Effector CD4-positive, alpha-beta T cell (primary cell): ENCODE results near the gene MARCHF10.
"Not testable (repeated sequence)": the region's sequence is repeated elsewhere in the genome, so short reads cannot be mapped to it uniquely, and the experiment has no call there.

Source experiments
- DNase-seq: peaks from one replicate; pipeline ENCODE4 v3.0.0-alpha.2; 2020

Gene MARCHF10

GRCh38 chr17:62787366-62787765 is 20.7 kb downstream of the MARCHF10 start:
- no peak for DNase-seq

- no peak for DNase-seq
Measured at GRCh38 chr17:62786646-62787045, 21.5 kb downstream of the MARCHF10 start.

GRCh38 chr17:62785983-62786382 is 22.1 kb downstream of the MARCHF10 start:
- not testable (repeated sequence) for DNase-seq

- DNase-seq = no peak
Measured at GRCh38 chr17:62782730-62783270, 25.3 kb downstream of the MARCHF10 start.

- DNase-seq = no peak
Measured at GRCh38 chr17:62781831-62782251, 26.3 kb downstream of the MARCHF10 start.

- DNase-seq = no peak
Measured at GRCh38 chr17:62781356-62781755, 26.8 kb downstream of the MARCHF10 start.

GRCh38 chr17:62780951-62781350 is 27.2 kb downstream of the MARCHF10 start:
- DNase-seq = no peak

- DNase-seq = no peak
Measured at GRCh38 chr17:62780269-62780668, 27.8 kb downstream of the MARCHF10 start.

GRCh38 chr17:62778990-62779681 is 29.0 kb downstream of the MARCHF10 start:
- DNase-seq = no peak

- no peak for DNase-seq
Measured at GRCh38 chr17:62775876-62776275, 32.2 kb downstream of the MARCHF10 start.

- no peak for DNase-seq
Measured at GRCh38 chr17:62774338-62774737, 33.8 kb downstream of the MARCHF10 start.

GRCh38 chr17:62767997-62768396 is 40.1 kb downstream of the MARCHF10 start:
- no peak for DNase-seq

GRCh38 chr17:62765351-62765750 is 42.8 kb downstream of the MARCHF10 start:
- DNase-seq = no peak

GRCh38 chr17:62763891-62764600 is 44.1 kb downstream of the MARCHF10 start:
- no peak for DNase-seq

GRCh38 chr17:62761884-62762283 is 46.2 kb downstream of the MARCHF10 start:
- DNase-seq = no peak

GRCh38 chr17:62760945-62761267 is 47.2 kb downstream of the MARCHF10 start:
- no peak for DNase-seq

- no peak for DNase-seq
Measured at GRCh38 chr17:62760059-62760944, 47.8 kb downstream of the MARCHF10 start.

- no peak for DNase-seq
Measured at GRCh38 chr17:62757500-62757951, 50.6 kb downstream of the MARCHF10 start.

- no peak for DNase-seq
Measured at GRCh38 chr17:62756198-62756597, 51.9 kb downstream of the MARCHF10 start.

- DNase-seq = no peak
Measured at GRCh38 chr17:62755141-62755851, 52.8 kb downstream of the MARCHF10 start.

- DNase-seq = no peak
Measured at GRCh38 chr17:62754631-62755030, 53.5 kb downstream of the MARCHF10 start.

GRCh38 chr17:62753562-62753961 is 54.6 kb downstream of the MARCHF10 start:
- no peak for DNase-seq
